K562 (cell line): Measurements from ENCODE around the gene FAM53A. TPM values are rescaled to one million over a fixed set of nuclear protein-coding genes. Genes with fewer than 3 reads are reported as not detected.

ENCODE experiments used
- ATAC-seq: fragments of 200-7000 bp; cut with Tn5 transposase; 3 replicates; pipeline ENCODE4 v1.9.1; 2020; ENCODE audit warnings: moderate library complexity
- BruUV-seq: library from RNA; stranded (reverse); fragments of 400-500 nt; replicated peaks from 2 replicates; lab custom pipeline; 2021; lab: Mats Ljungman, UMichigan
- CTCF ChIA-PET: fragments of 300-600 bp; formaldehyde crosslinking; extraction: SDS; loops from one replicate; lab custom pipeline; 2021; ENCODE audit warnings: low intra/inter-chr PET ratio; lab: Yijun Ruan, JAX
- POLR2A ChIA-PET: fragments of 300-600, 350-650 bp; sonication (Branson Sonifier 250); formaldehyde crosslinking; extraction: SDS; loops from one replicate; lab custom pipeline; 2021; ENCODE audit warnings: antibody characterized with exemption, inconsistent platforms; lab: Yijun Ruan, JAX
- DNase-seq, 4 experiments: peaks; one replicate each; pipeline versions ENCODE4 v3.0.0 to v3.0.0-alpha.2; 2011 to 2018; ENCODE audit warnings: low spot score in 3 of 4, mixed read lengths in 3 of 4; ENCODE audit errors: extremely low read depth in 1 of 4
- FAIRE-seq: peaks from 2 replicates; lab custom pipeline; 2011; peaks lifted over from hg19 to GRCh38; lab: Jason Lieb, UNC
- H2AFZ ChIP-seq: 2 replicates; pipeline ENCODE4 v1.6.0; 2011; ENCODE audit warnings: low read depth, low read length, control low read depth, inconsistent platforms
- H3K27ac ChIP-seq: fragments of 200-600 bp; 3 replicates; pipeline ENCODE4 v1.8.0; 2011; ENCODE audit warnings: low read depth, mild to moderate bottlenecking, control low read depth, inconsistent platforms, low read length, moderate library complexity, mixed read lengths; ENCODE audit errors: extremely low read depth
- H3K27me3 ChIP-seq, 2 experiments: fragments of 300-600 bp in 1 of 2; 2 replicates in 1 of 2; 3 replicates in 1 of 2; pipeline versions ENCODE4 v1.6.0 to v1.8.0; 2011; ENCODE audit warnings: inconsistent platforms in 2 of 2, low read length in 2 of 2, mild to moderate bottlenecking in 1 of 2, mixed read lengths in 1 of 2, moderate library complexity in 1 of 2; ENCODE audit not compliant: control insufficient read depth in 2 of 2, insufficient read depth in 2 of 2
- H3K36me3 ChIP-seq: fragments of 300-600 bp; 3 replicates; pipeline ENCODE4 v1.8.0; 2011; ENCODE audit warnings: mild to moderate bottlenecking, low read length, inconsistent platforms; ENCODE audit not compliant: control insufficient read depth, insufficient read depth
- H3K4me1 ChIP-seq, 2 experiments: fragments of 200-600 bp in 1 of 2; replicated peaks in 1 of 2; 2 replicates in 1 of 2; 3 replicates in 1 of 2; pipeline versions ENCODE4 v1.5.1 to v1.8.0; 2011; ENCODE audit warnings: inconsistent platforms in 2 of 2, low read length in 2 of 2, mild to moderate bottlenecking in 1 of 2, mixed read lengths in 1 of 2, moderate library complexity in 1 of 2; ENCODE audit not compliant: control insufficient read depth in 2 of 2, insufficient read depth in 2 of 2
- H3K4me2 ChIP-seq: 2 replicates; pipeline ENCODE4 v1.6.1; 2011; ENCODE audit warnings: low read length, control low read depth, inconsistent platforms, mixed read lengths; ENCODE audit not compliant: insufficient read depth
- H3K4me3 ChIP-seq: fragments of 200-600 bp; sonication (generic), shearing (Covaris generic); 2 replicates; pipeline ENCODE4 v1.5.1; 2016; ENCODE audit warnings: control low read depth, inconsistent platforms
- H3K79me2 ChIP-seq: fragments of 200-600 bp; 3 replicates; pipeline ENCODE4 v1.8.0; 2011; ENCODE audit warnings: low read length, inconsistent platforms; ENCODE audit not compliant: control insufficient read depth, insufficient read depth
- H3K9ac ChIP-seq, 2 experiments: 2 replicates each; pipeline versions ENCODE4 v1.6.0 to v1.6.1; 2011; ENCODE audit warnings: low read depth in 2 of 2, low read length in 2 of 2, control low read depth in 1 of 2, inconsistent platforms in 1 of 2, mild to moderate bottlenecking in 1 of 2, mixed read lengths in 1 of 2; ENCODE audit not compliant: insufficient read depth in 1 of 2
- H3K9me1 ChIP-seq: one replicate; pipeline ENCODE4 v1.6.0; 2011; ENCODE audit warnings: inconsistent platforms, mild to moderate bottlenecking, low read length, moderate library complexity; ENCODE audit not compliant: control insufficient read depth, insufficient read depth
- H3K9me3 ChIP-seq: replicated peaks from 2 replicates; pipeline ENCODE4 v1.5.1; 2011; ENCODE audit warnings: low read depth, low read length, inconsistent platforms; ENCODE audit not compliant: control insufficient read depth, insufficient read depth
- H4K20me1 ChIP-seq: replicated peaks from 2 replicates; pipeline ENCODE4 v1.6.1; 2011; ENCODE audit warnings: low read length, inconsistent platforms, mixed read lengths; ENCODE audit not compliant: control insufficient read depth, insufficient read depth
- BHLHE40 ChIP-seq: IDR thresholded peaks from 2 replicates; pipeline ENCODE4 v1.6.1; 2011; ENCODE audit warnings: low read length, improper control_type of control experiment
- EZH2 ChIP-seq: IDR thresholded peaks from 2 replicates; pipeline ENCODE4 v1.6.1; 2012; ENCODE audit warnings: low read depth, mild to moderate bottlenecking, inconsistent platforms, low read length, borderline replicate concordance
- HDAC1 ChIP-seq, 2 experiments: fragments of 450-650 bp; IDR thresholded peaks; 2 replicates each; pipeline ENCODE4 v1.6.1; 2016 to 2017; ENCODE audit warnings: inconsistent platforms in 1 of 2, mild to moderate bottlenecking in 1 of 2, moderate library complexity in 1 of 2
- HDAC2 ChIP-seq: fragments of 450-650 bp; IDR thresholded peaks from 2 replicates; pipeline ENCODE4 v1.6.1; 2016; ENCODE audit warnings: mild to moderate bottlenecking
- HDGF ChIP-seq: fragments of 450-650 bp; IDR thresholded peaks from 2 replicates; pipeline ENCODE4 v1.6.1; 2016
- KDM4B ChIP-seq, 2 experiments: fragments of 450-650 bp in 1 of 2; sonication (generic) in 1 of 2; IDR thresholded peaks; 2 replicates each; pipeline ENCODE4 v1.6.1; 2016 to 2017; ENCODE audit warnings: borderline replicate concordance in 2 of 2, antibody characterized with exemption in 1 of 2, low read depth in 1 of 2, mild to moderate bottlenecking in 1 of 2
- MYC ChIP-seq, 2 experiments: fragments of 250-450 bp in 1 of 2; sonication (Bioruptor Pico) in 1 of 2; IDR thresholded peaks; 2 replicates each; pipeline versions ENCODE4 v1.5.1 to v1.6.1; 2012 to 2021; ENCODE audit warnings: low read depth in 2 of 2, borderline replicate concordance in 1 of 2, improper control_type of control experiment in 1 of 2, low read length in 1 of 2, mild to moderate bottlenecking in 1 of 2, moderate library complexity in 1 of 2
- SAP30 ChIP-seq: fragments of 200-600 bp; sonication (generic); IDR thresholded peaks from 2 replicates; pipeline ENCODE4 v1.6.1; 2012; ENCODE audit warnings: borderline replicate concordance, low read depth, mild to moderate bottlenecking, moderate library complexity, low read length, control low read depth, inconsistent platforms; ENCODE audit not compliant: insufficient read depth, poor library complexity, severe bottlenecking
- SMARCB1 ChIP-seq: IDR thresholded peaks from 2 replicates; pipeline ENCODE4 v1.6.1; 2011; ENCODE audit warnings: improper control_type of control experiment, low read depth; ENCODE audit not compliant: insufficient read length
- SRSF3 ChIP-seq: fragments of 200-400 bp; formaldehyde crosslinking; IDR thresholded peaks from 2 replicates; pipeline ENCODE4 v1.6.1; 2016; ENCODE audit warnings: mild to moderate bottlenecking, low read length, moderate library complexity; ENCODE audit not compliant: insufficient read depth
- ZNF76 ChIP-seq: fragments of 250-450 bp; sonication (Bioruptor Pico); IDR thresholded peaks from 2 replicates; pipeline ENCODE4 v1.4.0; 2020; ENCODE audit warnings: mild to moderate bottlenecking, moderate library complexity, borderline replicate concordance
- WGBS: fragments of 100-300 bp; shearing (Covaris generic); methylation state at CpG from one replicate; pipeline ENCODE4 v1.1.6; 2016; ENCODE audit warnings: low coverage, mixed read lengths; ENCODE audit not compliant: insufficient coverage; ENCODE audit errors: missing lambda C conversion rate; 5-methylcytosine and 5-hydroxymethylcytosine counted together
- in situ Hi-C: fragments of 300-500 bp; cut with MboI; formaldehyde crosslinking; loops from 4 replicates; pipeline ENCODE4 v1.15.0; 2018; ENCODE audit warnings: inconsistent platforms, mixed read lengths
- intact Hi-C: fragments of 100-400 bp; cut with micrococcal nuclease; formaldehyde crosslinking; loops from 2 replicates; pipeline ENCODE4 v1.14.2; 2022
- polyA plus RNA-seq, 8 experiments: library from polyadenylated mRNA; depleted of rRNA in 4 of 8; stranded (reverse) in 5 of 8; unstranded in 3 of 8; fragments of >200 nt; fragmentation: Nextera tagmentation in 2 of 8; fragmentation: Illumina TruSeq in 1 of 8; extraction: Ambion mirVana in 2 of 8; extraction: Trizol in 1 of 8; gene quantifications; 2 replicates each; pipeline versions ENCODE4 v1.2.1 to v1.2.3, GENCODE V29; 2011 to 2014; ENCODE audit warnings: inconsistent platforms in 1 of 8, missing spikeins in 1 of 8
- total RNA-seq, 7 experiments: library from RNA; depleted of rRNA in 6 of 7; stranded (reverse); fragments of >200 nt in 6 of 7; fragmentation: Illumina TruSeq in 2 of 7; extraction: Trizol in 2 of 7; gene quantifications; 2 replicates each; pipeline versions ENCODE4 v1.2.1 to v1.2.3, GENCODE V29; 2011 to 2021; ENCODE audit warnings: low replicate concordance in 1 of 7
- TF ChIP-seq, protein P1 (sequence below): sonication (generic); formaldehyde crosslinking; IDR thresholded peaks from 2 replicates; pipeline ENCODE4 v1.9.0; 2022; ENCODE audit warnings: mild to moderate bottlenecking, missing genetic modification reagents
- TF ChIP-seq, protein P2 (sequence below): fragments of 250-450 bp; sonication (Bioruptor Pico); IDR thresholded peaks from 2 replicates; pipeline ENCODE4 v1.8.0; 2022; ENCODE audit warnings: moderate library complexity, mild to moderate bottlenecking, inconsistent platforms
- TF ChIP-seq, protein P3 (sequence below), 2 experiments: fragments of 450-650 bp; conservative IDR thresholded peaks; 2 replicates each; pipeline ENCODE4 v1.6.1; 2017; ENCODE audit warnings: mild to moderate bottlenecking in 2 of 2, moderate library complexity in 2 of 2

The FAM53A gene
- total and polyA plus RNA-seq, 9 of the 15 experiments (the other 6 are each of a cell fraction or from before 2014, with no cell fraction given), result 0.53 to 2.7 (median 1.4) TPM; not detected in 2

DNA sequence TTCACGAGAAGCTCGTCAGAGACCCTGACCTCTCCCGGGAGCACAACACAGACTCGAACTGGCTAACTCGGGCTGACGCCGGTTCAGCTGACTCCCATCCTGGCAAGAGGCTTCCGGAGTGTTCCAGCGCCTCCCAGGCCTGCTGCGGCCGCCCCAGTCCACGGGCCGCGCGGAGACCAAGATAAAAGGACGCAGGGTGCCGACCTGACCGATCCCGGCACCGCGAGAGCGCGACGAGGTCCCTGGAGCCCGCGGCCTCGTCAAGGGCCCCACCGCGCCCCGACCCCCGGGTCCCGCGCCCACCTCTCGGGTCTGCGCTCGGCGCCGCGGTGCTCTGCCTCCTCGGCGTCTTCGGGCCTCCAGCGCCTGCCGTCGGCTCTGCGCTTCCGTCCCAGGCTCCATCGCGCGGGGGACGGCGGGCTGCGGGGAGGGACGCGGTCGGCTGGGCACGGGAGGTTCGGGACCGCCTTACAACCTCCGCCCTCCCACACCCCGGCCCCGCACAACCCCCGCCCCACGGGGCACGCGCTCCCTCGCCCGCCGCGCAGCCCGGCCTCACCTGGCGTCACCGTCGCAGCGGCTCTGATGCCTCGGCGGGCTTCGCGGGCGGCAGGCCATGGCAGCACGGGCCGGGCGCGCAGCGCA, 27.6 kb upstream of the FAM53A start (continued):
- no peak for TF ChIP-seq EZH2
- no peak for TF ChIP-seq SMARCB1
- TF ChIP-seq, protein P1, sequence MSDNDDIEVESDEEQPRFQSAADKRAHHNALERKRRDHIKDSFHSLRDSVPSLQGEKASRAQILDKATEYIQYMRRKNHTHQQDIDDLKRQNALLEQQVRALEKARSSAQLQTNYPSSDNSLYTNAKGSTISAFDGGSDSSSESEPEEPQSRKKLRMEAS (CRISPR knock-in tag), result peak; percentile 68
- TF ChIP-seq KDM4B (IDR thresholded peaks at IDR 0.05; ENCODE audit: borderline replicate concordance in 2 of 2, low read depth in 1 of 2), result no peak
- TF ChIP-seq, protein P2, sequence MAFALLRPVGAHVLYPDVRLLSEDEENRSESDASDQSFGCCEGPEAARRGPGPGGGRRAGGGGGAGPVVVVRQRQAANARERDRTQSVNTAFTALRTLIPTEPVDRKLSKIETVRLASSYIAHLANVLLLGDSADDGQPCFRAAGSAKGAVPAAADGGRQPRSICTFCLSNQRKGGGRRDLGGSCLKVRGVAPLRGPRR (CRISPR knock-in tag), result no peak
- TF ChIP-seq, all 486 proteins: peak for 33

DNA sequence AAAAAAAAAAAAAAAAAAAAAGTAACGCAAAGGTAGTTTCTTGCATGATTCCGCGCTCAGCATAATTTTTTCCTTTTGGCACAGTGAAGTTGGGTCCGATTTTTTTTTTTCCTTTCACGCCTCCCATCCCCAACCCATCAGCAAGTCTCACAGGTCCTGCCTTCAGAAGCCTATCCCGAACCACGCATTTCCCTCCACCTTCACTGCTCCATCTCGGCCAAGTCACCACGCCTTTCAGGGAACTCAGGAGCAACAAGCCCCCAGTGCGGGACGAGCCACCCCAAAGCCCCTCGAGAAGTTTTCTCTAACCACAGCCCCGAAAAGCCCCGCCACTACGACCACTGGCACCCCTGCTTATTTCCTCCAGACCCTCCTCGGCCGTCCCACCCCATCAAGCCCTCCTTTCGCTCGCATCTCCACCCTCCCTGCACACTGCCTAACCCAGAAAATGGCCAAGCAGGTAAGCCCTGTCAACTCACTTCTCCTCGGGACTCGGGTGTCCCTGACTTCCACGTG, 27.0 kb upstream of the FAM53A start:
- Histone ChIP-seq H3K79me2 (peaks cover 93% of the 10 kb centered on the region), H3K4me2 (peak overlapping the region; percentile 98), H3K4me3 (peak overlapping the region; percentile 86), H3K4me1 (peaks cover 28 to 46% of the 10 kb centered on the region in 2 experiments; a peak in 4 of 5 replicates), H3K27ac (peak overlapping the region; percentile 100), H3K9ac (peak overlapping the region; percentile 95 to 100), H3K27me3 (no peaks in the 10 kb centered on the region), H3K9me3 (no peaks in the 10 kb centered on the region), H4K20me1 (peaks cover 25% of the 10 kb centered on the region; the same call in 1 of the 2 replicates), H3K9me1 (no peaks in the 10 kb centered on the region), H2AFZ (peak overlapping the region; percentile 96; the same call in 1 of the 2 replicates), H3K36me3 (peaks cover 57% of the 10 kb centered on the region; the same call in 2 of the 3 replicates)
- FAIRE-seq (no peak), ATAC-seq (peak; percentile 0), DNase-seq (peak in 1 of 4 experiments; percentile 35)
- under 1% methylated on average over 19 of the region's 22 CpGs for WGBS
- BruUV-seq, result no TSS peak
- in situ Hi-C loops (no loop called here), intact Hi-C loops (no loop called here)
- CTCF ChIA-PET, result interaction anchor here (0.9 kb wide), 1 partner anchor 18 kb away, joined by 3 read pairs; no protein-coding TSS in a partner anchor
- POLR2A ChIA-PET, result interaction anchor here (0.9 to 6.8 kb wide), 5 partner anchors 9 to 20 kb away, joined by 3 to 49 read pairs (median 5); no protein-coding TSS in a partner anchor
- TF ChIP-seq, protein P1 (CRISPR knock-in tag), result no peak
- TF ChIP-seq MYC (IDR thresholded peaks at IDR 0.05; ENCODE audit: low read depth, low read length), result no peak; the same call in 1 of the 2 replicates
- 0 out of 2 replicates have a peak, but pooled peaks have one; percentile 30 for TF ChIP-seq MYC (CRISPR knock-in tag; IDR thresholded peaks at IDR 0.05; ENCODE audit: borderline replicate concordance, low read depth)
- TF ChIP-seq ZNF76 (CRISPR knock-in tag), result no peak
- TF ChIP-seq HDGF, result 0 out of 2 replicates have a peak, but pooled peaks have one; percentile 57
- TF ChIP-seq SRSF3, result no peak
- peak; percentile 58 for TF ChIP-seq SAP30
- TF ChIP-seq, protein P3, sequence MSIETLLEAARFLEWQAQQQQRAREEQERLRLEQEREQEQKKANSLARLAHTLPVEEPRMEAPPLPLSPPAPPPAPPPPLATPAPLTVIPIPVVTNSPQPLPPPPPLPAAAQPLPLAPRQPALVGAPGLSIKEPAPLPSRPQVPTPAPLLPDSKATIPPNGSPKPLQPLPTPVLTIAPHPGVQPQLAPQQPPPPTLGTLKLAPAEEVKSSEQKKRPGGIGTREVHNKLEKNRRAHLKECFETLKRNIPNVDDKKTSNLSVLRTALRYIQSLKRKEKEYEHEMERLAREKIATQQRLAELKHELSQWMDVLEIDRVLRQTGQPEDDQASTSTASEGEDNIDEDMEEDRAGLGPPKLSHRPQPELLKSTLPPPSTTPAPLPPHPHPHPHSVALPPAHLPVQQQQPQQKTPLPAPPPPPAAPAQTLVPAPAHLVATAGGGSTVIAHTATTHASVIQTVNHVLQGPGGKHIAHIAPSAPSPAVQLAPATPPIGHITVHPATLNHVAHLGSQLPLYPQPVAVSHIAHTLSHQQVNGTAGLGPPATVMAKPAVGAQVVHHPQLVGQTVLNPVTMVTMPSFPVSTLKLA (conservative IDR thresholded peaks at IDR 0.05), result peak in 1 of 2 experiments; percentile 67; a peak in 3 of 4 replicates
- TF ChIP-seq HDAC1 (IDR thresholded peaks at IDR 0.05), result peak in 1 of 2 experiments; percentile 78; a peak in 2 of 4 replicates
- TF ChIP-seq BHLHE40, result 0 out of 2 replicates have a peak, but pooled peaks have one; percentile 27
- 0 out of 2 replicates have a peak, but pooled peaks have one; percentile 22 for TF ChIP-seq HDAC2
